H9 (cell line): ENCODE results near the gene ARL2BP. TPM values are rescaled to one million over a fixed set of nuclear protein-coding genes. Genes with fewer than 3 reads are reported as not detected.

Experiments used
- DNase-seq: peaks from one replicate; pipeline ENCODE4 v3.0.0-alpha.2; 2017
- H2AFZ ChIP-seq: one replicate; pipeline ENCODE4 v1.6.1; 2013; ENCODE audit warnings: mild to moderate bottlenecking, low read length, control low read depth, moderate library complexity
- H2AK5ac ChIP-seq: 2 replicates; pipeline ENCODE4 v1.6.1; 2013; ENCODE audit warnings: low read length, control low read depth, mixed read lengths; ENCODE audit not compliant: insufficient read length
- H2BK120ac ChIP-seq: one replicate; pipeline ENCODE4 v1.6.1; 2013; ENCODE audit warnings: low read depth, mild to moderate bottlenecking, low read length, control low read depth, inconsistent platforms; ENCODE audit not compliant: poor library complexity, severe bottlenecking
- H2BK12ac ChIP-seq: 2 replicates; pipeline ENCODE4 v1.6.1; 2013; ENCODE audit warnings: low read length, control low read depth, mixed read lengths, low read depth; ENCODE audit not compliant: insufficient read length
- H2BK15ac ChIP-seq: 2 replicates; pipeline ENCODE4 v1.6.1; 2013; ENCODE audit warnings: low read depth, low read length, control low read depth
- H2BK20ac ChIP-seq: one replicate; pipeline ENCODE4 v1.6.1; 2013; ENCODE audit warnings: low read depth, mild to moderate bottlenecking, low read length, control low read depth, inconsistent platforms; ENCODE audit not compliant: poor library complexity, severe bottlenecking
- H2BK5ac ChIP-seq: 2 replicates; pipeline ENCODE4 v1.6.1; 2013; ENCODE audit warnings: low read length, control low read depth, mixed read lengths; ENCODE audit not compliant: insufficient read length
- H3K14ac ChIP-seq: 2 replicates; pipeline ENCODE4 v1.6.1; 2013; ENCODE audit warnings: low read length, control low read depth; ENCODE audit not compliant: insufficient read depth
- H3K18ac ChIP-seq: 2 replicates; pipeline ENCODE4 v1.6.1; 2013; ENCODE audit warnings: low read depth, mild to moderate bottlenecking, mixed read lengths, low read length, control low read depth; ENCODE audit not compliant: insufficient read length
- H3K23ac ChIP-seq: 2 replicates; pipeline ENCODE4 v1.6.1; 2013; ENCODE audit warnings: low read length, control low read depth, mixed read lengths, low read depth; ENCODE audit not compliant: insufficient read length
- H3K23me2 ChIP-seq: 2 replicates; pipeline ENCODE4 v1.6.1; 2013; ENCODE audit warnings: low read depth, mild to moderate bottlenecking, mixed read lengths, low read length, control low read depth; ENCODE audit not compliant: insufficient read length, poor library complexity, severe bottlenecking
- H3K27ac ChIP-seq: 2 replicates; pipeline ENCODE4 v1.5.1; 2013; ENCODE audit warnings: low read length, control low read depth, mixed read lengths, low read depth; ENCODE audit not compliant: insufficient read length
- H3K27me3 ChIP-seq: 2 replicates; pipeline ENCODE4 v1.6.1; 2013; ENCODE audit warnings: low read length, control low read depth, inconsistent platforms; ENCODE audit not compliant: insufficient read depth
- H3K4ac ChIP-seq: 2 replicates; pipeline ENCODE4 v1.6.1; 2013; ENCODE audit warnings: low read depth, mild to moderate bottlenecking, control low read depth, inconsistent platforms, low read length, moderate library complexity
- H3K4me1 ChIP-seq: 2 replicates; pipeline ENCODE4 v1.6.1; 2013; ENCODE audit warnings: low read length, control low read depth, inconsistent platforms; ENCODE audit not compliant: insufficient read depth
- H3K4me2 ChIP-seq: 2 replicates; pipeline ENCODE4 v1.6.1; 2013; ENCODE audit warnings: low read length, control low read depth, mixed read lengths; ENCODE audit not compliant: insufficient read length, insufficient read depth
- H3K56ac ChIP-seq: 2 replicates; pipeline ENCODE4 v1.6.1; 2013; ENCODE audit warnings: low read depth, mild to moderate bottlenecking, mixed read lengths, low read length, control low read depth; ENCODE audit not compliant: insufficient read length
- H3K79me1 ChIP-seq: 2 replicates; pipeline ENCODE4 v1.6.1; 2013; ENCODE audit warnings: low read depth, mild to moderate bottlenecking, moderate library complexity, low read length, control low read depth, inconsistent platforms; ENCODE audit not compliant: insufficient read depth, poor library complexity, severe bottlenecking
- H3K79me2 ChIP-seq: 2 replicates; pipeline ENCODE4 v1.6.1; 2013; ENCODE audit warnings: low read length, control low read depth, inconsistent platforms; ENCODE audit not compliant: insufficient read depth
- H3K9ac ChIP-seq: 2 replicates; pipeline ENCODE4 v1.6.1; 2013; ENCODE audit warnings: low read length, control low read depth, mixed read lengths; ENCODE audit not compliant: insufficient read length; ENCODE audit errors: extremely low read depth
- H3K9me3 ChIP-seq: one replicate; pipeline ENCODE4 v1.6.1; 2013; ENCODE audit warnings: low read depth, low read length, inconsistent platforms; ENCODE audit not compliant: control insufficient read depth
- H3T11ph ChIP-seq: one replicate; pipeline ENCODE4 v1.6.1; 2013; ENCODE audit warnings: mild to moderate bottlenecking, low read length, control low read depth, inconsistent platforms
- H4K20me1 ChIP-seq: one replicate; pipeline ENCODE4 v1.6.1; 2013; ENCODE audit not compliant: control insufficient read depth, insufficient read length, insufficient read depth
- H4K5ac ChIP-seq: 2 replicates; pipeline ENCODE4 v1.6.1; 2013; ENCODE audit warnings: low read depth, mild to moderate bottlenecking, mixed read lengths, low read length, control low read depth; ENCODE audit not compliant: insufficient read length
- H4K8ac ChIP-seq: replicated peaks from 2 replicates; pipeline ENCODE4 v1.6.1; 2013; ENCODE audit warnings: low read length, control low read depth, mixed read lengths, low read depth; ENCODE audit not compliant: insufficient read length
- H4K91ac ChIP-seq: 2 replicates; pipeline ENCODE4 v1.6.1; 2013; ENCODE audit warnings: low read depth, mild to moderate bottlenecking, moderate library complexity, mixed read lengths, low read length, control low read depth; ENCODE audit not compliant: insufficient read length
- H3K27ac Mint-ChIP-seq, 3 experiments: 2 replicates in 2 of 3; 3 replicates in 1 of 3; pipeline ENCODE4 v1.8.0; 2020 to 2021; ENCODE audit warnings: mixed read lengths in 3 of 3, mild to moderate bottlenecking in 1 of 3, moderate library complexity in 1 of 3
- H3K27me3 Mint-ChIP-seq: 2 replicates; pipeline ENCODE4 v1.8.0; 2021; ENCODE audit warnings: low read depth, mild to moderate bottlenecking, moderate library complexity, mixed read lengths
- H3K36me3 Mint-ChIP-seq, 3 experiments: 2 replicates in 2 of 3; 3 replicates in 1 of 3; pipeline ENCODE4 v1.8.0; 2020 to 2021; ENCODE audit warnings: low read depth in 3 of 3, mixed read lengths in 3 of 3; ENCODE audit not compliant: insufficient read depth in 1 of 3
- H3K4me1 Mint-ChIP-seq, 2 experiments: 2 replicates each; pipeline ENCODE4 v1.8.0; 2020; ENCODE audit warnings: mixed read lengths in 2 of 2
- H3K4me3 Mint-ChIP-seq, 2 experiments: 2 replicates in 1 of 2; 3 replicates in 1 of 2; pipeline ENCODE4 v1.8.0; 2020 to 2021; ENCODE audit warnings: mild to moderate bottlenecking in 2 of 2, mixed read lengths in 2 of 2, moderate library complexity in 1 of 2
- H3K9me3 Mint-ChIP-seq, 2 experiments: 2 replicates in 1 of 2; 3 replicates in 1 of 2; pipeline ENCODE4 v1.8.0; 2020; ENCODE audit warnings: mild to moderate bottlenecking in 2 of 2, mixed read lengths in 2 of 2, moderate library complexity in 1 of 2
- WGBS: extraction: QIAGEN DNeasy Blood & Tissue Kit; methylation state at CpG from one replicate; pipeline ENCODE4 v1.1.7; 2013; ENCODE audit warnings: missing lambda C conversion rate, low lambda C conversion rate, mixed read lengths; ENCODE audit not compliant: insufficient read length; ENCODE audit errors: extremely low coverage; 5-methylcytosine and 5-hydroxymethylcytosine counted together
- total RNA-seq: library from RNA; stranded (reverse); gene quantifications from 2 replicates; pipeline ENCODE4 v1.2.1, GENCODE V29; 2021
- TF ChIP-seq, protein P1 (sequence below): fragments of 200-600 bp; sonication (generic); conservative IDR thresholded peaks from 3 replicates; pipeline ENCODE4 v1.8.0; 2021; ENCODE audit warnings: antibody characterized with exemption, mild to moderate bottlenecking

Gene ARL2BP
- total RNA-seq, 1 experiment from 2014 or later: 18.0 TPM

DNA sequence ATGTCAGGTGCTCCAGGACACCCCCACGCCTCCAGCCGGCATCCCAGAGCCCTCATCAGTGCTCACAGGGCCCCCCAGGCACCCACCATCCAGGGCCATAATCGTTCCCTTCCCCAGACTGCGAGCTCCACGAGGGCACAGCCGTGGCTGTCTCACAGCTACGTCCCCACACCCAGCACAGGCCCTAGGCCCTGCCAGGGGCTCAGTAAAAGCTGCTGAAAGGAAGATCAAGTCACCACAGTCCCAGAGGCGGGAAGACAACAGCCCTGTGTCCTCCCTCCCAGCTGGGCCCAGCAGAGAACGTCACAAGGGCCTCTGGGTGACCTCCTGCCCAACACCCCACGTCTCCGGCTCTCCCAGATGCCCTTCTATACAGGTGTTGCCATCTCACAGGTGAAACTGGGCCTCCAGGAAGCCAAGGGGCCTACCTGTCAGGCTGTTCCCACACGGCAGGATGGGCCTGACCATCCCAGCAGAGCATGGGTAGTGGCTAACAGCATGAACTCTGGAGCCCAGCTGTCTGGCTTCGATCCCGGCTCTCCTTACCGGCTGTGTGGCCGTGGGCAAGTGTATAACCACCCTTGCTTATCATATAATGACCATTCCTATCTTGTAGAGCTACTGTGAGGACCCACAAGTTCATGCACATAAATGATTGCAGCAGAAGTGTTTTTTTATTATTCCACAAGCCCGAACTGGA, 17.9 kb downstream of the ARL2BP start:
- no peak overlapping the region for H2BK15ac ChIP-seq
- no peak overlapping the region for H3K56ac ChIP-seq
- H3K23me2 ChIP-seq: no peaks in the 10 kb centered on the region
- peaks cover 3% of the 10 kb centered on the region for H3K4me1 ChIP-seq
- H3K14ac ChIP-seq: no peak overlapping the region
- no peak overlapping the region for H4K8ac ChIP-seq
- H3T11ph ChIP-seq: no peak overlapping the region
- no peaks in the 10 kb centered on the region; a peak in 2 of 7 replicates for H3K36me3 Mint-ChIP-seq
- H3K9me3 ChIP-seq: no peaks in the 10 kb centered on the region
- H3K9me3 Mint-ChIP-seq: no peaks in the 10 kb centered on the region; a peak in 1 of 5 replicates
- no peak overlapping the region for H2BK20ac ChIP-seq
- H4K5ac ChIP-seq: no peak overlapping the region
- no peak overlapping the region for H3K18ac ChIP-seq
- H3K4me2 ChIP-seq: no peak overlapping the region
- no peak overlapping the region for H3K23ac ChIP-seq
- DNase-seq: no peak
- WGBS: no CpG with 5 or more reads among the region's 17 CpGs
- H3K79me2 ChIP-seq: no peaks in the 10 kb centered on the region
- peaks cover 25 to 28% of the 10 kb centered on the region in 2 experiments for H3K4me1 Mint-ChIP-seq
- no peaks in the 10 kb centered on the region; the same call in 1 of the 2 replicates for H3K27me3 Mint-ChIP-seq
- no peak overlapping the region for H2AK5ac ChIP-seq
- no peak overlapping the region for H2BK12ac ChIP-seq
- H2BK120ac ChIP-seq: no peak overlapping the region
- H4K20me1 ChIP-seq: no peaks in the 10 kb centered on the region
- H2AFZ ChIP-seq: no peak overlapping the region
- TF ChIP-seq, protein P1, sequence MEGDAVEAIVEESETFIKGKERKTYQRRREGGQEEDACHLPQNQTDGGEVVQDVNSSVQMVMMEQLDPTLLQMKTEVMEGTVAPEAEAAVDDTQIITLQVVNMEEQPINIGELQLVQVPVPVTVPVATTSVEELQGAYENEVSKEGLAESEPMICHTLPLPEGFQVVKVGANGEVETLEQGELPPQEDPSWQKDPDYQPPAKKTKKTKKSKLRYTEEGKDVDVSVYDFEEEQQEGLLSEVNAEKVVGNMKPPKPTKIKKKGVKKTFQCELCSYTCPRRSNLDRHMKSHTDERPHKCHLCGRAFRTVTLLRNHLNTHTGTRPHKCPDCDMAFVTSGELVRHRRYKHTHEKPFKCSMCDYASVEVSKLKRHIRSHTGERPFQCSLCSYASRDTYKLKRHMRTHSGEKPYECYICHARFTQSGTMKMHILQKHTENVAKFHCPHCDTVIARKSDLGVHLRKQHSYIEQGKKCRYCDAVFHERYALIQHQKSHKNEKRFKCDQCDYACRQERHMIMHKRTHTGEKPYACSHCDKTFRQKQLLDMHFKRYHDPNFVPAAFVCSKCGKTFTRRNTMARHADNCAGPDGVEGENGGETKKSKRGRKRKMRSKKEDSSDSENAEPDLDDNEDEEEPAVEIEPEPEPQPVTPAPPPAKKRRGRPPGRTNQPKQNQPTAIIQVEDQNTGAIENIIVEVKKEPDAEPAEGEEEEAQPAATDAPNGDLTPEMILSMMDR: no peak
- peak overlapping the region in 2 of 3 experiments; percentile 27 to 86; a peak in 2 of 7 replicates for H3K27ac Mint-ChIP-seq
- H3K27ac ChIP-seq: no peak overlapping the region
- H3K4me3 Mint-ChIP-seq: no peak overlapping the region
- H3K4ac ChIP-seq: no peak overlapping the region
- H3K79me1 ChIP-seq: no peaks in the 10 kb centered on the region
- H3K27me3 ChIP-seq: no peaks in the 10 kb centered on the region
- no peak overlapping the region for H2BK5ac ChIP-seq
- no peak overlapping the region for H3K9ac ChIP-seq
- no peak overlapping the region for H4K91ac ChIP-seq
